ENCODE results near the gene ADAP1.

- TF ChIP-seq POLR2AphosphoS5 (IDR thresholded peaks at IDR 0.05; ENCODE audit: low read depth, low read length), result no peak
- no peak for TF ChIP-seq CTCF (IDR thresholded peaks at IDR 0.05)
- TF ChIP-seq TCF7L2 (IDR thresholded peaks at IDR 0.05; ENCODE audit: low read depth, low read length), result no peak
- TF ChIP-seq SIN3A (IDR thresholded peaks at IDR 0.05; ENCODE audit: borderline replicate concordance, insufficient read depth, low read depth, low read length), result no peak
- no peak for TF ChIP-seq REST (IDR thresholded peaks at IDR 0.05; ENCODE audit: insufficient read depth in 1 of 2, low read depth in 2 of 2, low read length in 1 of 2)
Measured at GRCh38 chr7:999941-1000935, 45.8 kb upstream of the ADAP1 start.
